ENCODE data around the gene PTPRC.

DNA sequence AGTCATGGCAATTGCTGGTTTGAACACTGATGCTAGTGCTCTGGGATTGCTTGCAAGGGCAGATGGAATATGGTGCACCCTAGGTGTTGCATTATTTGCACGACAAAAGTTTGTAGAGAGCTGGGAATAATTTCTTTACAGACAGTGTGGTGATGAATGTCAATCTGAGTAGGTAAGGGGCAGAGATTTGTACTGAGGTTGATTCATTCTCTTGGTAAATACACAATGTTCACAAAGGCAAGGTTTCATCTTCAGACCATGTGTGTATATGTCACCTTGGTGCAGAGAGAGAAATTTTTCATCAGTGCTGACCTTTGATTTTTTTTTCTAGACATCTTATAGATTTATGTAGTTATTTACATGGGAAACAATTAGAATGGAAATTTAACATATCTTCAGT, 5.0 kb downstream of the PTPRC start:
- no peak for TF ChIP-seq CTCF (IDR thresholded peaks at IDR 0.05; ENCODE audit: low read length)
- TF ChIP-seq EZH2 (IDR thresholded peaks at IDR 0.05; ENCODE audit: borderline replicate concordance, low read length), result no peak

Measured in OCI-LY1 (cell line).